AG09319 (cell line): ENCODE results near the gene ADAMTSL3.

Experiments used
- DNase-seq: peaks from one replicate; pipeline ENCODE4 v3.0.0-alpha.2; 2010; ENCODE audit warnings: low read depth; ENCODE audit errors: extremely low read depth
- TF ChIP-seq, protein P1 (sequence below): IDR thresholded peaks from 2 replicates; pipeline ENCODE4 v1.5.1; 2011; ENCODE audit warnings: low read depth, mild to moderate bottlenecking, inconsistent platforms, low read length, moderate library complexity

ADAMTSL3 gene

DNA sequence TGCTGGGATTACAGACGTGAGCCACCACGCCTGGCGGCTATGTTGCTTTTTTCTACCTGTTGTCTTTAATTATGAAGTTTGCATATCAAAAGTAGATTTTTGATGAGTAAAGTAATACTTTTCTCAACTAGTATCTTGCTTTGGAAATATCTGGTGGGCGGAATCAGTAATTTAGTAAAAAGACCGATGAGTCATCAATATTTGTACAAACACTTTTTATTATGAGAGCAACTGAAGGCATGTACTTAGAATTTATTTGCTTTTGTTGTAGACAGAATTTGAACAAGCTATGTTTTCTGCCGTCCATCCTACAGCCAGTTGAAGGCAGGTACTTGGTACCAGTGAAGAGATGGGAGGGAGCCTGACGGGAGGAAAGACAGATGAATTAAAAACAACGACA lies 164.7 kb downstream of the ADAMTSL3 start:
- TF ChIP-seq, protein P1, sequence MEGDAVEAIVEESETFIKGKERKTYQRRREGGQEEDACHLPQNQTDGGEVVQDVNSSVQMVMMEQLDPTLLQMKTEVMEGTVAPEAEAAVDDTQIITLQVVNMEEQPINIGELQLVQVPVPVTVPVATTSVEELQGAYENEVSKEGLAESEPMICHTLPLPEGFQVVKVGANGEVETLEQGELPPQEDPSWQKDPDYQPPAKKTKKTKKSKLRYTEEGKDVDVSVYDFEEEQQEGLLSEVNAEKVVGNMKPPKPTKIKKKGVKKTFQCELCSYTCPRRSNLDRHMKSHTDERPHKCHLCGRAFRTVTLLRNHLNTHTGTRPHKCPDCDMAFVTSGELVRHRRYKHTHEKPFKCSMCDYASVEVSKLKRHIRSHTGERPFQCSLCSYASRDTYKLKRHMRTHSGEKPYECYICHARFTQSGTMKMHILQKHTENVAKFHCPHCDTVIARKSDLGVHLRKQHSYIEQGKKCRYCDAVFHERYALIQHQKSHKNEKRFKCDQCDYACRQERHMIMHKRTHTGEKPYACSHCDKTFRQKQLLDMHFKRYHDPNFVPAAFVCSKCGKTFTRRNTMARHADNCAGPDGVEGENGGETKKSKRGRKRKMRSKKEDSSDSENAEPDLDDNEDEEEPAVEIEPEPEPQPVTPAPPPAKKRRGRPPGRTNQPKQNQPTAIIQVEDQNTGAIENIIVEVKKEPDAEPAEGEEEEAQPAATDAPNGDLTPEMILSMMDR = no peak
- DNase-seq = no peak

DNA sequence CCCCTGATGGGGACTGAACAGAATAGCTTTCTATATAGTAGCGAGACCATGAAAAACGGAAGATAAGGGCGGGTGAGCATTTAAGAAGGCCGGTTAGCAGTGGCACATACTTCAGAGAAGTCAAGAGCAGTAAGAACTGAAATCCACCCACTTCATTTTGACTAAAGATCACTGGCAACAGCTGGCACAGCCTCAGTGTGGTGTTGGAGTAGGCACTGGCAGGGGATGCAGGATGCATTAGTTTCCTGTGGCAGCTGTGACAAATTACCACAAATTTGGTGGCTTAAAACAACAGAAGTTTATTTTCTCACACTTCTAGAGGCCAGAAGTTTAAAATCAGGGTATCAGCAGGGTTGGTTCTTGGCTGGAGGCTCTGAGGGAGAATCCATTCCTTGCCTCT lies 176.5 kb downstream of the ADAMTSL3 start:
- TF ChIP-seq, protein P1 = no peak
- DNase-seq = no peak

DNA sequence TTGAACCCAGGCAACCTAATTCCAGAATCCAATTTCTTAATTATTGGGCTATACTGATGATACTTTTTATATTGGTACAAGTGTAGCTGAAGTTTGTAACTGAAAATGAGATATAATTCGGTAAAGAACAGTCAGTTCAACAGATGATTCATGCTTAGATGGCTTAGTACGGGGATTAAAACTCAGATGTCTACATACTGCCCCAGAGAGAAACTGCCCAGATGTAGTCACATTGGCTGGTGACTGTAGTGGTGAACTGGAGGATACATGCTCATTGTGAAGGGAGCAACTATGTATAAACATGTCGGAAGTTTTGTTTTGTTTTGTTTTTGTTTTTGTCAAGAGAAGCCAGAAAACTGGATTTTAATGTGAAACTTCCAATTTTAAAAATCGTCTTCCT lies 179.6 kb downstream of the ADAMTSL3 start:
- TF ChIP-seq, protein P1 = no peak
- no peak for DNase-seq

DNA sequence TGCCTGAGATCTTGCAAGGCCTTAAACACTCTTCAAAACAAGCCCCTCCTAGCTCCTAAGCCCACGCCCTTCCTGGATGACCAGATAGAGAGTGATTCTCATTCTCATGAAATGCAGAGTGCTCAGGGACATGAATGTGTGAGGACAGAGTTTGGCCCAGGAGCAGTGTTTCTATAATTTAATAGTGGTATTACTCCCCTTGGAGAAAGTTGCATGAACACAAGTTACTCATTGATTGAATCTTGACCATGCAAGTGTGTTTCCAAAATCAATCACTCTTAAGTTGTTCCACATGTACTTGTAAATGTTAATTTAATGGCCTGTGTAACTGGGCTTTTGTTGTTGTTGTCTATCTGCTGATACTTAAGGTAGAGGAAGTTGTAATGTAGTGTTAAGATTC lies 181.6 kb downstream of the ADAMTSL3 start:
- TF ChIP-seq, protein P1 = no peak

DNA sequence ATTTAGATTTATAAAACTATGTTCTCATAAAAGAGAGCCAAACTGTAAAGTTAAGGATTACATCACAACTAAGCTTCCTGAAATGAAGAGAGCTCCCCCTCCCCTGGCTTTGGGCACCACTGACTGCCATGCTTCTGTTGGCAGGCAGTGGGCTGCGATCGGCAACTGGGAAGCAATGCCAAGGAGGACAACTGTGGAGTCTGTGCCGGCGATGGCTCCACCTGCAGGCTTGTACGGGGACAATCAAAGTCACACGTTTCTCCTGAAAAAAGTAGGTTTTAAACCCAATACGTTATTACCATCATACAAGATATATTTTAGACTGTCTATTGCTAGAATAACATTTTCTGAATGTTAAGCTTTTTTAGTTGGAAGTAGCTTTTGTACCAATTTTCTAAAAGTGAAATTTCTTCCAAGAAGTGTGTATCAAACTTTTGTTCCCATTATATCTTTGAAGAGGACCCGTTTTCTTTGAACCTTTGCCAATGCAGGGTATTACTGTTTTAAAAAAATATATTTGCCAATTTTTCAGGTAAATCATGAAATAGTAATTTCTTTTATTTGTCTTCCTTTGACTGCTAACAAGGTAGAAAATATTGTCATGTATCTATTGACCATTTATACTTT lies 184.1 kb downstream of the ADAMTSL3 start:
- TF ChIP-seq, protein P1 = peak; percentile 42

More for the DNA sequence above, 181.6 kb downstream of the ADAMTSL3 start:
- no peak for DNase-seq

DNA sequence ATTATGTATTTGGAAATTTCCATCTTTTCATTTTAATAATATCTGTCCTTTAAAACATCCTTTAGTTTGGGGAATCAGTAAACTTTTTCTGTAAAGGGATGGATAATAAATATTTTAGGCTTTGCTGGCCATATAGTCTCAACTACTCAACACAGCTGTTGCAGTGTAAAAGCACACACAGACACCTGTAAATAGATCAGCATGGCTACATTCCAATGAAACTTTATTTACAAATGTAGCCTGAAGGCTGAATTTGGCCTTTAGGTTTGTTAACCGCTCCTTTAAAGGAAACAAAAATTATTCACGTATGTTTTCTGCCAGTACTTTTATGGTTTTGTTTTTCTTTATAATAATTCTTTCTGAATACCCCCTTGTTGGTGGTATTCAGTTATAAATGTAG lies 184.8 kb downstream of the ADAMTSL3 start:
- TF ChIP-seq, protein P1 = no peak
- DNase-seq = no peak

More for the DNA sequence above, 184.1 kb downstream of the ADAMTSL3 start:
- DNase-seq = no peak

DNA sequence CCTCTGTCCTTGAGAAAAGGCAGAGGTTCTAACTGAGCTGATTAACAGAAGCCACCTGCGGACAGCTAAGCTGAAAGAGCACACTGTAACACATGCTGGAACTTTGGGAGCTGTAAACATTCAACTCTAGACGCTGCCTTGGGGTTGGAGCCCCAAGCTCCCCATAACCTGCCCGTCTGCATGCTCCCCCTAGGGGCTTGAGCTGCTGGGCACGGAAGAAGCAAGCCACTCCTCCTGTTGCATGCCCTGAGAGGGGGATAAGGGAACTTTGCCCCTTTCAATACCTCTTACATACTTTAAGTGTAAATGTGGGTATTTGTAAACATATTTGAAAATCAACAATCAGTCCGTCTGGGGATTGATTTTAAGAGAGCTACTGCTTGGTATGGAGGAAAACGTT lies 188.4 kb downstream of the ADAMTSL3 start:
- no peak for DNase-seq
- TF ChIP-seq, protein P1 = no peak
